ENCODE results near the gene IL12B. TPM values are rescaled to one million over a fixed set of nuclear protein-coding genes. Genes with fewer than 3 reads are reported as not detected.

The IL12B gene
- total and polyA plus RNA-seq, 2 experiments from 2014 or later: not detected

DNA sequence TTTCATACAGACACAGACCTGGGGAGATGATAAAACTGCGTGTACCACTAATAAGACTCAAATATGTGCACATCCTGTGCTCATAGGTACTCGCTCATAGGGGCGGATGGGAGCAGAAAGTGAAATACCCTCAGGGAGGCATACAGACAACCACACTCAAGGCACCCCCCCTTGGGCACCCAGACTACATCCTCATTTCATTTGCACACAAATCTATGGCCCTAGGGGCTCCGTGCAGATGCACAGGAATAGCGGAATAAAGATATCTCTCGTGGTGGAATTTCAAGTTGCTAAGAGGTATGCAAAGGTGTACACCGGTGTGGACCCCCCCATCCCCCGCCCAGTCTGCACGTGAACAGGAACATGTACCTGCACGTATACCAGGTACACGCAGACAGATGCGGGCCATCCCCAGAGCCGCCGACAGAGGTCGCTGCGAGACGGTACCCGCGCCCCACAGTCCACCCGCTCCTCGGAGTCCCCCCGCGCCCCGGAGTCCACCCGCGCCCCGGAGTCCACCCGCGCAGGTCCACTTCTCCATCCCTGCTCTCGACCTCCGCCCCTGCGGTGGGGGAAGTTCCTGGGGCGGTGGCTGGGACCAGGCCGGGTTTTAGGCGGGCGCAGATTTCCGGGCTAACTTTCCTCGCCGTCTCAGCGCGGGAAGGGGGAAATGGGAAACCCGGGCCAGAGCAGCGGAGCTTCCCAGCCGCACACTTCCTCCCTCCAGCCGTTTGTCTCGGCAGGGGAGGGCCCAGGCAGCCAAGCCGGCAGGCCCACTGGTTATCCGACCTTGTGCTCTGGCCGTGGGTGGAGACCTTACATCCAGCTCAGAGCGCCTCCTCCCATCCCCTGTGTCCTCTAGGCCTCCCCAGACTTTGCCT lies 1.0 kb upstream of the IL12B start:
- Histone ChIP-seq H4K20me1 (ENCODE audit: insufficient read depth) (no peaks in the 10 kb centered on the region), H3K9me2 (ENCODE audit: insufficient read depth) (no peaks in the 10 kb centered on the region), H3K9me3 (ENCODE audit: low read depth) (no peaks in the 10 kb centered on the region), H3K27ac (no peak overlapping the region), H3F3A (ENCODE audit: insufficient read depth) (peaks cover 2% of the 10 kb centered on the region; the same call in 1 of the 2 replicates), H3K36me3 (ENCODE audit: low read depth) (no peaks in the 10 kb centered on the region), H3K4me2 (ENCODE audit: unreplicated experiment) (peak overlapping the region; percentile 65), H3K4me3 (peak overlapping the region; percentile 71), H2AFZ (peak overlapping the region; percentile 71), H3K27me3 (replicated peaks; ENCODE audit: insufficient read depth) (no peaks in the 10 kb centered on the region), H3K79me2 (ENCODE audit: insufficient read depth) (no peaks in the 10 kb centered on the region), H3K4me1 (ENCODE audit: insufficient read depth) (peaks cover 7% of the 10 kb centered on the region), H3K9ac (peak overlapping the region; percentile 69)
- 8 to 9% methylated on average over 42 to 45 of the region's 50 CpGs for WGBS, 2 experiments (ENCODE audit: low coverage in 1 of 2, low lambda C conversion rate in 2 of 2, missing lambda C conversion rate in 2 of 2)
- peak; percentile 62 for DNase-seq
- in situ Hi-C loops (cut with MboI): no loop called here
- TF ChIP-seq EZH2 (IDR thresholded peaks at IDR 0.05; ENCODE audit: insufficient read depth, poor library complexity, severe bottlenecking): no peak
- no peak for TF ChIP-seq EZH2phosphoT487 (IDR thresholded peaks at IDR 0.05; ENCODE audit: insufficient read depth, low read depth)

- H3K27me3 ChIP-seq (replicated peaks; ENCODE audit: insufficient read depth): no peaks in the 10 kb centered on the region
- in situ Hi-C loops (cut with MboI): no loop called here
- H3K4me2 ChIP-seq (ENCODE audit: unreplicated experiment): no peak overlapping the region
- no peaks in the 10 kb centered on the region for H3K9me2 ChIP-seq (ENCODE audit: insufficient read depth)
- H2AFZ ChIP-seq: no peak overlapping the region
- DNase-seq: no peak
- no peaks in the 10 kb centered on the region for H4K20me1 ChIP-seq (ENCODE audit: insufficient read depth)
- H3K79me2 ChIP-seq (ENCODE audit: insufficient read depth): no peaks in the 10 kb centered on the region
- WGBS, 2 experiments (ENCODE audit: low coverage in 1 of 2, low lambda C conversion rate in 2 of 2, missing lambda C conversion rate in 2 of 2): 58 to 72% methylated on average over 4 of the region's 4 CpGs
- peaks cover 11% of the 10 kb centered on the region for H3F3A ChIP-seq (ENCODE audit: insufficient read depth)
- no peak overlapping the region for H3K4me3 ChIP-seq
- TF ChIP-seq EZH2phosphoT487 (IDR thresholded peaks at IDR 0.05; ENCODE audit: insufficient read depth, low read depth) (no peak), EZH2 (IDR thresholded peaks at IDR 0.05; ENCODE audit: insufficient read depth, poor library complexity, severe bottlenecking) (no peak)
- no peak overlapping the region for H3K9ac ChIP-seq
- peaks cover 8% of the 10 kb centered on the region; the same call in 1 of the 2 replicates for H3K4me1 ChIP-seq (ENCODE audit: insufficient read depth)
- no peaks in the 10 kb centered on the region for H3K36me3 ChIP-seq (ENCODE audit: low read depth)
- no peak overlapping the region for H3K27ac ChIP-seq
- no peaks in the 10 kb centered on the region for H3K9me3 ChIP-seq (ENCODE audit: low read depth)
Measured at GRCh38 chr5:159324986-159325385, 5.3 kb downstream of the IL12B start.

- peaks cover 11% of the 10 kb centered on the region for H3F3A ChIP-seq (ENCODE audit: insufficient read depth)
- no peaks in the 10 kb centered on the region for H3K9me2 ChIP-seq (ENCODE audit: insufficient read depth)
- H3K79me2 ChIP-seq (ENCODE audit: insufficient read depth): no peaks in the 10 kb centered on the region
- H3K27me3 ChIP-seq (replicated peaks; ENCODE audit: insufficient read depth): no peaks in the 10 kb centered on the region
- no peak overlapping the region for H3K9ac ChIP-seq
- H3K4me3 ChIP-seq: no peak overlapping the region
- H4K20me1 ChIP-seq (ENCODE audit: insufficient read depth): no peaks in the 10 kb centered on the region
- H3K36me3 ChIP-seq (ENCODE audit: low read depth): no peaks in the 10 kb centered on the region
- WGBS, 2 experiments (ENCODE audit: low coverage in 1 of 2, low lambda C conversion rate in 2 of 2, missing lambda C conversion rate in 2 of 2): 50% methylated on average over 3 of the region's 3 CpGs
- no peak overlapping the region for H3K27ac ChIP-seq
- no peak for TF ChIP-seq EZH2phosphoT487 (IDR thresholded peaks at IDR 0.05; ENCODE audit: insufficient read depth, low read depth)
- no peak for TF ChIP-seq EZH2 (IDR thresholded peaks at IDR 0.05; ENCODE audit: insufficient read depth, poor library complexity, severe bottlenecking)
- no peak overlapping the region for H2AFZ ChIP-seq
- H3K4me2 ChIP-seq (ENCODE audit: unreplicated experiment): no peak overlapping the region
- peak; percentile 88 for DNase-seq
- in situ Hi-C loops (cut with MboI): no loop called here
- no peaks in the 10 kb centered on the region for H3K9me3 ChIP-seq (ENCODE audit: low read depth)
- H3K4me1 ChIP-seq (ENCODE audit: insufficient read depth): peaks cover 8% of the 10 kb centered on the region; the same call in 1 of the 2 replicates
Measured at GRCh38 chr5:159324102-159324755, 6.1 kb downstream of the IL12B start.

GRCh38 chr5:159322180-159322579 lies 8.1 kb downstream of the IL12B start:
- no peak overlapping the region for H3K27ac ChIP-seq
- no peak for DNase-seq
- no peak overlapping the region for H2AFZ ChIP-seq
- H3F3A ChIP-seq (ENCODE audit: insufficient read depth): peaks cover 11% of the 10 kb centered on the region
- no peaks in the 10 kb centered on the region for H3K9me2 ChIP-seq (ENCODE audit: insufficient read depth)
- no peaks in the 10 kb centered on the region for H4K20me1 ChIP-seq (ENCODE audit: insufficient read depth)
- in situ Hi-C loops (cut with MboI): no loop called here
- H3K4me3 ChIP-seq: no peak overlapping the region
- 75 to 79% methylated on average over 6 of the region's 6 CpGs for WGBS, 2 experiments (ENCODE audit: low coverage in 1 of 2, low lambda C conversion rate in 2 of 2, missing lambda C conversion rate in 2 of 2)
- H3K4me2 ChIP-seq (ENCODE audit: unreplicated experiment): no peak overlapping the region
- H3K9me3 ChIP-seq (ENCODE audit: low read depth): no peaks in the 10 kb centered on the region
- no peak for TF ChIP-seq EZH2 (IDR thresholded peaks at IDR 0.05; ENCODE audit: insufficient read depth, poor library complexity, severe bottlenecking)
- no peak for TF ChIP-seq EZH2phosphoT487 (IDR thresholded peaks at IDR 0.05; ENCODE audit: insufficient read depth, low read depth)
- H3K27me3 ChIP-seq (replicated peaks; ENCODE audit: insufficient read depth): no peaks in the 10 kb centered on the region
- H3K4me1 ChIP-seq (ENCODE audit: insufficient read depth): peaks cover 8% of the 10 kb centered on the region; the same call in 1 of the 2 replicates
- H3K79me2 ChIP-seq (ENCODE audit: insufficient read depth): no peaks in the 10 kb centered on the region
- no peak overlapping the region for H3K9ac ChIP-seq
- no peaks in the 10 kb centered on the region for H3K36me3 ChIP-seq (ENCODE audit: low read depth)
